ENCODE data around the gene RNF7. TPM values are rescaled to one million over a fixed set of nuclear protein-coding genes. Genes with fewer than 3 reads are reported as not detected.
"Not testable (repeated sequence)": the region's sequence is repeated elsewhere in the genome, so short reads cannot be mapped to it uniquely, and the experiment has no call there.

Gene RNF7
- 103 and 107 TPM in 2 replicates for total RNA-seq
- long read RNA-seq, transcript RNF7-201 (3 exons, 2,763 nt), result major isoform, 87 of 100 reads
- long read RNA-seq, transcript RNF7-202 (3 exons, 805 nt), result minor isoform, 7 of 100 reads
- long read RNA-seq, partial matches to known transcripts, result 0 of 100 reads
- long read RNA-seq, other reads (novel, unspliced or antisense), result 1 of 100 reads

- peak; percentile 93 for DNase-seq (ENCODE audit: low read depth, low spot score)
- H3K27ac Mint-ChIP-seq (ENCODE audit: unreplicated experiment), result peak within 1 kb of the TSS; percentile 98
- peak; percentile 93 for TF ChIP-seq CTCF (conservative IDR thresholded peaks at IDR 0.05)
- H3K27me3 Mint-ChIP-seq (ENCODE audit: low read depth), result no peaks in the 10 kb centered on the region
- peak within 1 kb of the TSS; percentile 92 for H3K4me3 Mint-ChIP-seq
- peaks cover 15% of the 10 kb centered on the region for H3K4me1 Mint-ChIP-seq
- H3K9me3 Mint-ChIP-seq, result no peaks in the 10 kb centered on the region
- H3K36me3 Mint-ChIP-seq (ENCODE audit: low read depth), result no peaks in the 10 kb centered on the region
These were observed at the start of gene RNF7 for GRCh38 chr3:141738022-141738890. RNF7 (plus strand) TSS chr3:141738298; CDS start chr3:141738342, 44 bp downstream.

- H3K27ac Mint-ChIP-seq (ENCODE audit: unreplicated experiment), result no peak overlapping the region
- no peaks in the 10 kb centered on the region for H3K4me1 Mint-ChIP-seq
- H3K27me3 Mint-ChIP-seq (ENCODE audit: low read depth), result no peaks in the 10 kb centered on the region
- no peak for DNase-seq (ENCODE audit: low read depth, low spot score)
- TF ChIP-seq CTCF (conservative IDR thresholded peaks at IDR 0.05), result no peak
- no peaks in the 10 kb centered on the region for H3K9me3 Mint-ChIP-seq
- H3K36me3 Mint-ChIP-seq (ENCODE audit: low read depth), result no peaks in the 10 kb centered on the region
- no peak overlapping the region for H3K4me3 Mint-ChIP-seq
These were observed 47.5 kb upstream of the RNF7 start for GRCh38 chr3:141690431-141691072.

GRCh38 chr3:141691471-141691870, 46.6 kb upstream of the RNF7 start:
- not testable (repeated sequence) for H3K4me3 Mint-ChIP-seq; H3K27me3 Mint-ChIP-seq (ENCODE audit: low read depth); H3K27ac Mint-ChIP-seq (ENCODE audit: unreplicated experiment); H3K36me3 Mint-ChIP-seq (ENCODE audit: low read depth); H3K9me3 Mint-ChIP-seq; DNase-seq (ENCODE audit: low read depth, low spot score); H3K4me1 Mint-ChIP-seq

- not testable (repeated sequence) for H3K27me3 Mint-ChIP-seq (ENCODE audit: low read depth); H3K4me3 Mint-ChIP-seq; H3K36me3 Mint-ChIP-seq (ENCODE audit: low read depth); DNase-seq (ENCODE audit: low read depth, low spot score); H3K9me3 Mint-ChIP-seq; H3K27ac Mint-ChIP-seq (ENCODE audit: unreplicated experiment); H3K4me1 Mint-ChIP-seq
These were observed 45.1 kb upstream of the RNF7 start for GRCh38 chr3:141692973-141693372.

- Mint-ChIP-seq H3K9me3 (no peaks in the 10 kb centered on the region), H3K27me3 (ENCODE audit: low read depth) (no peaks in the 10 kb centered on the region), H3K4me3 (no peak overlapping the region), H3K36me3 (ENCODE audit: low read depth) (no peaks in the 10 kb centered on the region), H3K4me1 (no peaks in the 10 kb centered on the region), H3K27ac (ENCODE audit: unreplicated experiment) (no peak overlapping the region)
- no peak for TF ChIP-seq CTCF (conservative IDR thresholded peaks at IDR 0.05)
- DNase-seq (ENCODE audit: low read depth, low spot score), result no peak
These were observed 38.8 kb upstream of the RNF7 start for GRCh38 chr3:141699324-141699723.

GRCh38 chr3:141699897-141700296, 38.2 kb upstream of the RNF7 start:
- TF ChIP-seq CTCF (conservative IDR thresholded peaks at IDR 0.05), result no peak
- no peaks in the 10 kb centered on the region for H3K27me3 Mint-ChIP-seq (ENCODE audit: low read depth)
- H3K36me3 Mint-ChIP-seq (ENCODE audit: low read depth), result no peaks in the 10 kb centered on the region
- no peak for DNase-seq (ENCODE audit: low read depth, low spot score)
- H3K27ac Mint-ChIP-seq (ENCODE audit: unreplicated experiment), result no peak overlapping the region
- H3K4me3 Mint-ChIP-seq, result no peak overlapping the region
- no peaks in the 10 kb centered on the region for H3K4me1 Mint-ChIP-seq
- H3K9me3 Mint-ChIP-seq, result no peaks in the 10 kb centered on the region

GRCh38 chr3:141703367-141703766, 34.7 kb upstream of the RNF7 start:
- H3K4me3 Mint-ChIP-seq; H3K4me1 Mint-ChIP-seq; DNase-seq (ENCODE audit: low read depth, low spot score); H3K27me3 Mint-ChIP-seq (ENCODE audit: low read depth); H3K9me3 Mint-ChIP-seq; H3K27ac Mint-ChIP-seq (ENCODE audit: unreplicated experiment); H3K36me3 Mint-ChIP-seq (ENCODE audit: low read depth): not testable (repeated sequence)

Measured in neural crest cell (in vitro differentiated cells).